HG03196 (cell line): Measurements from ENCODE around the gene DEDD.

Experiments used
- ATAC-seq: cut with Tn5 transposase; IDR thresholded peaks from one replicate; pipeline ENCODE4 v1.9.1; 2021; ENCODE audit not compliant: unreplicated experiment

The DEDD gene

DNA sequence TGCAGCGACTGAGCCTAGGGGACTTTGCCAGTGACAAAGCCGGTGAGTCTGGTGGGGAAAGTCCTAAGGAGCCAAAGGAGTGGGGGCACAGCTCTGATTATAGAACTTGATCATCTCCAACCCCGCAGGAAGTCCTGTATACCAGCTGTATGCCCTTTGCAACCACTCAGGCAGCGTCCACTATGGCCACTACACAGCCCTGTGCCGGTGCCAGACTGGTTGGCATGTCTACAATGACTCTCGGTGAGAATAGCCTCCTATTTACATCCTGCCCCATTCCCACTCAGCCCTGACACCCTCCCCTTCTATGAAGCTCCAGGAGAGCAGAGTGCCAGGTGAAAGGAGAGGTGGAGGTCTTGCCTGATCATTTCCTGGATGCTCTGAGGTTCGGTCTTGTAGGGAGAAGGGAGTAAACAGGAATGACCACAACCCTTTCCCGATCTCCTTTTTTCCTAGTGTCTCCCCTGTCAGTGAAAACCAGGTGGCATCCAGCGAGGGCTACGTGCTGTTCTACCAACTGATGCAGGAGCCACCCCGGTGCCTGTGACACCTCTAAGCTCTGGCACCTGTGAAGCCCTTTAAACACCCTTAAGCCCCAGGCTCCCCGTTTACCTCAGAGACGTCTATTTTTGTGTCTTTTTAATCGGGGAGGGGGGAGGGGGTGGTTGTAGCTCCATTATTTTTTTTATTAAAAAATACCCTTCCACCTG, 32.6 kb upstream of the DEDD start:
- no peak for ATAC-seq

DNA sequence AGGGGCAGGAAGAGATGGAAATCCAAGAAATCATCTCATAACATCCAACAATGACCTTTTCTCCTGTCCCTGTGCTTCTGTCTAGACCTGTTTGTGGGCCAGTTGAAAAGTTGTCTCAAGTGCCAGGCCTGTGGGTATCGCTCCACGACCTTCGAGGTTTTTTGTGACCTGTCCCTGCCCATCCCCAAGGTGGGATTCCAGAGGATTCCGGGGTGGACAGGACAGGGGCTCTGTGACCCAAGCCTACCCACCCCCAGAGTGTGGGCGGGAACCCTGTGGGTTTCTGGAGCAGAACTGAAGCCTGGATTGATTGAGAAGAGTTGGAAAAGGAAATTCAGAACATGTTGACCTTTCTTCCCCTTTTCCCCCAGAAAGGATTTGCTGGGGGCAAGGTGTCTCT, 31.3 kb upstream of the DEDD start:
- no peak for ATAC-seq

DNA sequence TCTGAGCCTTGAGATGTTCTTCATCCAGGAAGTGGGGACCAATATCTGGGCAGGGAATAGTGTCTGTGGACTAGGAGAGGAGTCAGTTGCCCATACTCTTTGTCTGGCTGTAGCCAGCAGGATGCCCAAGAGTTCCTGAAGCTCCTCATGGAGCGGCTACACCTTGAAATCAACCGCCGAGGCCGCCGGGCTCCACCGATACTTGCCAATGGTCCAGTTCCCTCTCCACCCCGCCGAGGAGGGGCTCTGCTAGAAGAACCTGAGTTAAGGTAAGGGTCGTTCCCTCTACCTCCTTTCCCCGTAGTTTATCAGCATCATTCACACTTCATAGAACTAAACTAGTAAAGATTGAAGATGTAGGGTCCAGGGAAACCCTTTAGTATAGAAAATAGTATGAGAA, 30.3 kb upstream of the DEDD start:
- no peak for ATAC-seq

DNA sequence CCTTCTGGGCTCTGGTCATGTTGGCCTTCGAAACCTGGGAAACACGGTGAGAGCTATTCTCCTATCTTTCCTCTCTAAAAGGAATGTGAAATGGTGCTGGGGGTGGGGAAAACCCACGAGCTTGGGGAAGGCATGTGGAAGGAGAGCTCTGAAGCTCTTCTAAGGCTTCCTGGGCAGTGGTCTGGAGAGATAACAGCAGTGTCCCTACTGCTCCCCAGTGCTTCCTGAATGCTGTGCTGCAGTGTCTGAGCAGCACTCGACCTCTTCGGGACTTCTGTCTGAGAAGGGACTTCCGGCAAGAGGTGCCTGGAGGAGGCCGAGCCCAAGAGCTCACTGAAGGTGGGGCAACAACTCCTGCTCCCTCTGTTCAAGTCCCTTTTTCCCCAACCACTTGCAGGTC, 29.6 kb upstream of the DEDD start:
- ATAC-seq, result no peak

DNA sequence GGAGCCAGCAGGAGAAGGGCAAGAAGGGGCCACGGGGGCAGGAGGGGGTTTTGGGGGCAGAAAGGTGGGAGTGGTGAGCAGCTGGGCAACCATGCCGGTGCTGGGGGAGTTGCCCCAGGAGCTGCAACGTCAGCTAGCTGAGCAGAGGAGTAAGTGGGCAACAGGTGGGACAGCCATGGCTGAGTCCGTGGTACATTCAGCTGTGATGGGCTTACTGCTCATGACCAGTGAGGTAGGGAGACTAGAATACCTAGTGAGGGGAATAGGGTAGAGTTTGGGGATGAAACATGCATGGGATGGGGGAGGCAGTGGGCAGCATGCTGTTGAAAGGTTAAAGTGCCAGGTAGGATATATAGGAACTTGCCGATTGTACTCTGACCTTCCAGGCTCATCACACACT, 29.2 kb upstream of the DEDD start:
- no peak for ATAC-seq

DNA sequence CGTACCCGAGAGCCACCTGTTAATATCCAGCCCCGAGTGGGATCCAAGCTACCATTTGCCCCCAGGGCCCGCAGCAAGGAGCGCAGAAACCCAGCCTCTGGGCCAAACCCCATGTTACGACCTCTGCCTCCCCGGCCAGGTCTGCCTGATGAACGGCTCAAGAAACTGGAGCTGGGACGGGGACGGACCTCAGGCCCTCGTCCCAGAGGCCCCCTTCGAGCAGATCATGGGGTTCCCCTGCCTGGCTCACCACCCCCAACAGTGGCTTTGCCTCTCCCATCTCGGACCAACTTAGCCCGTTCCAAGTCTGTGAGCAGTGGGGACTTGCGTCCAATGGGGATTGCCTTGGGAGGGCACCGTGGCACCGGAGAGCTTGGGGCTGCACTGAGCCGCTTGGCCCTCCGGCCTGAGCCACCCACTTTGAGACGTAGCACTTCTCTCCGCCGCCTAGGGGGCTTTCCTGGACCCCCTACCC, 28.2 kb upstream of the DEDD start:
- ATAC-seq, result no peak

DNA sequence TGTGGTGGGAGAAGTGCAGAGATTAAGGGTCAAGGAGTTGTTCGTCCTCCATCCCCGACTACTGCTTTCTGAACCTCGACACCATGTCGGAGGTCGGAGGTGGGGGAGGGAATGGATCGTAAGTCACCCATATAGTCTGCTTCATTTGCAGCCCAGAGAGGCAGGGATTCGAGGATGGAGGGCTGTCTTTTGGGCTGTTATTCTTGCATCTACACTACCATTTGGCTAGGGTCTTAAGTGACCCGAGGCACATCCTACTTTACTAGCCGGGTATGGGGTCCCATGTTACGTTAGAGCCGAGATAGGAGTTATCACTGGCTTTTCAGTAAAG, 27.4 kb upstream of the DEDD start:
- ATAC-seq, result no peak

DNA sequence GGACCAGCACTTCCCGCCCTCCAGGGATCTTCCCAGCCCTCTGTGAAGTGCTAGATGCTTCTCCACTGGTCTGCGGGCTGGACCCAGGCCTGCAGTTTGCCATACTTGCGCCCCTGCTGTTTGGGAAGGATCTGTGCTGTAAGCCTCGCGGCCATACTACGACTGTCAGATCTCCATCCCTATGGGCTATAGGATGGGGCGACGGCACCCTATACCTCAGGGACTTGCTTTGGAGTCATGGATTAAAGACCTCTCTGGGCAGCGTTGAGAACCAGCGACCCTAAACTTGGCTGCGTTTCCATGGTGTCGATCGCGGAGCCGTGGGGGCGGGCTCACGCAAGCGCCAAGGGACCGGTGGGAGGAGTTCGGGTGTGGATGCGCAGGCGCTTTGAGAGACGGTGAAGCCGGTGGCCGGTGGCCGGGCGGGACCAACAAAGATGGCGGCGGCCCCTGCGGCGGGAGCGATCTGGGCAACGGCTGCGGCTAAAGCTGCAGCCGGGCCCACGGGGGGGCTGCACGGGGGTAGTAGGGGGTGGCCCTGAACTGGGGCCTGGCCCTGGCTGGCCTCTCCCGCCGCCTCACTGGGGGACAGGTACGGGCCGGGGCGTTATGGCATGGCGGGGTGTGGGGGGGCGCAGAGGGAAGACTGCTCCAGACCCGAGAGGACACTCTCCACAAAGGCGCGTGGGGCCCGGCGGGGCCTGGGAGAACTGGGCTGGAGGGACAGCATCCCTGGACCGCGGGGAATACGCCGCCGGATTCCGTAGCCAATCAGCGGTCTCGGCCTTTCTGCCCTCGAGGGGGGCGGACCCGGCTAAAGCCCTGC, 26.8 kb upstream of the DEDD start, which contains the start of gene USP21:
USP21 (plus strand) TSS at position 414 of the 826 bp plus-strand sequence. CDS start 1,141 bp downstream, outside the sequence.
- ATAC-seq, result peak; percentile 57

DNA sequence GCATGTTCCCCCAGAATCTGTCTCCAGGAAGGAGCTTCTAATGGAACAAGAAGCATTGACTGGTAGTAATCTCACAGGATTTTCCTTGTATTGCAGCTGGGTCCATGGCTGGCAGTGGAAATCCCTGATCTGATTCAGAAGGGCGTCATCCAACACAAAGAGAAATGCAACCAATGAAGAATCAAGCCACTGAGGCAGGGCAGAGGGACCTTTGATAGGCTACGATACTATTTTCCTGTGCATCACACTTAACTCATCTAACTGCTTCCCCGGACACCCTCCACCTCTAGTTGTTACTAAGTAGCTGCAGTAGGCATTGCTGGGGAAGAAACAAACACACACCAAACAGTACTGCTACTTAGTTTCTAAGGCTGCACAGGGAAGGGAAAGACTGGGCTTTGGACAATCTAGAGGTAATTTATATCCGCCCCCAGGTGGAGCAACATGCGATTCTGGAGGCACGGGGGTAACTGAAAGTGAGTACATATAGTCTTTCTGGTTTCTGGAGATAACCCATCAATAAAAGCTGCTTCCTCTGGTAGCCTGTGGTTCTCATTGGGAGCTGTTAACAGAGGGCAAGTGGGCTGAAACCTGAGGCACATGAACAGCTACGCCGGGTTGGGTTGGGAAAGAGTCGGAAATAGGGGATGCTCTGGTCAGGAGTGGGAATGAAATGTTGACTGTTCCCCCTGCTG, 26.0 kb upstream of the DEDD start:
- peak; percentile 3 for ATAC-seq

DNA sequence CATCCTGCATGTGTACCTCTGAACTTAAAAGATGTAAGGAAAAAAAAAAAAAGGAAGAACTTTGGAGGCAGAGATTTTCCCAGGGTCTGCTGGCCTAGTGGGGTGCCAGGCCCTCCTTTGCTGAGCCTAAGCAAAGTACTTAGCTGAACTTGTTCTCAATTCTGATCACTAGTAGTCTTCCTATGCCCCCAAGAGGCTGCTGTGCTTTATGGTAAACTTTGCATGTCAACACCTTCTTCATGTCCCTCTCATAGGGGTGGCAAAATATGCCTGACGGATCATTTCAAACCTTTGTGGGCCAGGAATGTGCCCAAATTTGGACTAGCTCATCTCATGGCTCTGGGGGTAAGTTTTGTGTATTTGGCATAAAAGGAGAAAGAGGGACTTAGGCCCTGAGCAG, 25.4 kb upstream of the DEDD start:
- no peak for ATAC-seq

DNA sequence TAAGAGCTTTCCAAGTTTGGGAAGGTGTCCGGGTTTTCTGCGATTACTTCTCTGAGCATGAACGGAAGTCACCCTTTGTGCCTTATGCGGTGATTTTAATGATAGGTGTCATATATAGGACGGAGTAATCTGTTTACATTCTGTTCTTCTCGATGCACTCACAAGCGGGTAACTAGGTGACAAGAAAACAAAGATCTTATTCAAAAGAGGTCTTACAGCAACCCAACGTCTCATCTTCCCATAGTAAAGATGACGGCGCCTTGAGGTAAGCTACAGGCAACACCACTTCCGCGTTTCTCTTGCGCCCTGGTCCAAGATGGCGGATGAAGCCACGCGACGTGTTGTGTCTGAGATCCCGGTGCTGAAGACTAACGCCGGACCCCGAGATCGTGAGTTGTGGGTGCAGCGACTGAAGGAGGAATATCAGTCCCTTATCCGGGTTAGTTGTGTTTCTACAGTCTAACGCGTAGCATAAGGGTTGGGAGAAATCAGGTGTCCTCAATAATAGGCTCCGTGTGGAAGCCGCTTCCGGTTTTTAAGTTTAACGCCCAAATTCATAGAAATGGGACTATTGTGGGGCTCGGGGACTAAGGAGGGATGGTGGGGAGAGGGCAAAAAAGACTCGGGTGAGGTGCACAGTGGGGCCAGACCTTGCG, 21.3 kb upstream of the DEDD start, which contains the start of gene UFC1:
UFC1 (plus strand) TSS at position 297 of the 656 bp plus-strand sequence; CDS start at position 317, 20 bp downstream.
- ATAC-seq, result peak; percentile 75

DNA sequence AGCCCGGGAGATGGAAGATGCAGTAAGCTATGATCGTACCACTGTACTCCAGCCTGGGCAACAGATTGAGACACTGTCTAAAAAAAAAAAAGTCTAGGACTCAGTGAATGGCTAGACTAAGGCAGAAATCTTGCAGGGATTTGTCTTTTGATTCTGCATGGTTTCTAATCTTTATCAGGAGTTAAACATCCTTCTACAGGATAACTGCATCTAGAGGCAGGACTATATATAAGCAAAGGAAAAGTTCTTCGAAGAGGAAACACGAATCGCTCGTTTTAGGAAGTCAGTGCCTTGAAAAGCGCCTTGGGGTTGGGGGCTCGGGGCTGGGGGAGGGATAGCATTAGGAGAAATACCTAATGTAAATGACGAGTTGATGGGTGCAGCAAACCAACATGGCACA, 20.7 kb upstream of the DEDD start:
- no peak for ATAC-seq

DNA sequence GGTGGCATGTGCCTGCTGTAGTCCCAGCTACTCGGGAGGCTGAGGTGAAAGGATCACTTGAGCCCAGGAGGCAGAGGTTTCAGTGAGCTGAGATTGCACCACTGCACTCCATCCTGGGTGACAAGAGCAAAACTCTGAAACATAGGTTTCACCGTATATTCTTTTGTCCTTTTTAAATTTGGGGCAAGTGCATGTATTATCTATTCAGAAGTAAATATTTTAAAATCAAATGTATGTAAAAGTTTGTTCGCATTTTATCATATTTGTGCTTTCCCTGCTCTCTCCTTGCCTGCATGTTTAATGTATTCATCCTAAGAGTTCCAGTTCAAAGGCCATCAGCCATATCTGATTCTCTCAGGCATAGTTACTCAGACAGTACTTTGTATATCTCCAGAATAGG, 13.4 kb upstream of the DEDD start:
- ATAC-seq, result no peak

DNA sequence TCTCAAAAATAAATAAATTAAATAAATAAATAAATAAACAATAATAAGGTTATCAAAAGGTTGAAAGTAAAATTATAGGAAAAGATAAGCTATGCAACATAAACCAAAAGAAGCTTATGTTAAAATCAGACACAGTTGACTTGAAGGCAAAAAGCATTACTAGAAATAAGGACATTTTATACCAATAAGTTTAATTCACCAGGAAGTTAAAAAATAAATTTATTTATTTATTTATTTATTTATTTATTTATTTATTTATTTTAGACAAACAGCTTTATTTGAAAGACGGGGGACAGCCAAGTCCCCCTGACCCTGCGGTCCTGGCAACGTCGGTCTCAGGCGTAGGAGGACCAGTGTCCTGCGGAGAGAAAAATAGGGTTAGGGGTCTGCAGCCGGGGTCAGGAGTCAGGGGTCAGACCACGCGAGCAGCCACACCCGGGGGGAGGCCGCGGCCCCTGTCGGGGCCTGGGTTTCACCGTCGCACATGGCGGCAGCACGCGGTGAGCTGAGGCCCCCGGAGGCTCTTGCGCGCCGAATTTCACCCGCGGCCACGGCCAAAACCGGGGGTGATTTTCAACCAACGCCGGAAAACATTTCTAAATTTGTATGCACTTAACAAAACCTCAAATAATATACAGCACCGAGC, 8.4 kb upstream of the DEDD start:
- ATAC-seq, result no peak

DNA sequence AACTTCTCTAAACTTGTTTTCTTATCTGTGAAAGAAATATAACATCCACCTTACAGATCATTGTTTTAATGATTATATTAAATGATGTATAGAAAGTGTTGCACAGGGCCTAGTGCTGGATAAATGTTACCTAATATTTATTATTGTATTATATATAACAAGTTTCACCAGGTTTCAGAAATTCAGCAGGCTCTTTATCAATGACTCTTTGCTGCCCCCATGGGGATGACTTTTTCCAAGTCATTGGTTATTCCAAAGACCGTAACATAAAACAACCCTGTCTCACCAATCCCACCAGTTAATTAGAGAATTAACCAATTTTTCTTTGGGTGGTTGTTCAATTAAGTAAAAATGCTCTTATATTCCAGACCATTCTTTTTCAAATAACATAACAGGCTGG, 7.3 kb upstream of the DEDD start:
- ATAC-seq, result no peak

DNA sequence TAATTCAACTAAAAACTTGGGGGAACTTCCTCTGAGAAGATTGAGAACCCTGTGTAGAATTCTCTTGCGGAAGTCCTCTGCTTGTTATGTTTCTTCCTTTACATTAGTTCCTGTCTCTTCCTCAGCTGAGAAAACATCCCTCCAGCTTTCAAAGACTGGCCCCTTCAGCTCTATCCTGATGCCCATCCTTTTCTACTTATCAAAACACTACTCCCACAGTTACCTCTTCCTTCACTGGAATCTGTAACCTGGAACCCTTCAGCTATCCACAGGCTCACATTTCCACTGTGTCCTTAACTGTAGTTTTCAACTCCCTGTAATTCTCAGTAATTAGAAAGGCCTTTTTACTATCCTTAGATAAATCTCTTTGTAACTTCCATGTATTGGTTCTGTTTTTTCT, 6.0 kb upstream of the DEDD start:
- no peak for ATAC-seq

DNA sequence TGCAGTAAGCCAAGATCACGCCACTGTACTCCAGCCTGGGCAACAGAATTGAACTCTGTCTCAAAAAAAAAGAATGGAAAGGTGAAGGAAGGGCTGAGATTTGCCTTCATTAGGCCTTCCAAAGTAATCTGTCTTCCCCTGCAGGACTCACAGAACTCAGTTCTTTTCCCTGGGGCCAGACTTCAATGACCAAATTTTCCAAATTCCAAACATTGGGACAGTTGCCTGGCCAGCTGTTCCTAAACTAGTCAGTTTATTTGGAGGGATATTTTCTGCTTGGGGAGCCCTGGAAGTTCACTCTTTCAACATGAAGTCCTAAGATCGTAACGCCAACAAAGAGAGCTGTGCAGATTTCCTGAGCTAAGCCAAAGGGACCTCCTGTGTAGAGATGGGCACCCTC, 5.4 kb upstream of the DEDD start:
- ATAC-seq, result no peak

DNA sequence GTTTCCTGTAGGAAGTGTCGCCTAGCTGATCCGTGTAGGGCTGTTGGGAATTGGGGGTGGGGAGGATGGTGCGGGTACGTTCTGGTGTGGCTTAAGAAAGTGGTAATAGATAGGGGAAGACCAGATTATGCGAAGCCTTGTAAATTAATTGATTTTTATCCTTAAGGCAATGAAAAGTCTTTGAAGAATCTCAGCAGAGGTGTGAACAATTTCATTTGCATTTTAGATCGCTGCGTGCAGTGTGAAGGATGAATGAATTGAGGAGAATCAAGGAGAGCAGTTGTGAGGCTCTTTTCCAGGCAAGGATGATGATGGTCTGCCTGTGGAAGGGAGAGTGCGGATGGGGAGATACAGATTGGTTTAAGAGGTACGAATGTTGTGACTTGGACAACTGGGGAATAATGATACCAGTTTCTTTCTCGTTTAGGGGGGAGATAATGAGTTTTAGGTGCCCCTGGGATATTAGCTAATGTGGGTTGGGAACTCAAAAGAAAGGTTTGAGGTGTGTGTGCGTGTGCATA, 813 bp upstream of the DEDD start:
- peak; percentile 21 for ATAC-seq

DNA sequence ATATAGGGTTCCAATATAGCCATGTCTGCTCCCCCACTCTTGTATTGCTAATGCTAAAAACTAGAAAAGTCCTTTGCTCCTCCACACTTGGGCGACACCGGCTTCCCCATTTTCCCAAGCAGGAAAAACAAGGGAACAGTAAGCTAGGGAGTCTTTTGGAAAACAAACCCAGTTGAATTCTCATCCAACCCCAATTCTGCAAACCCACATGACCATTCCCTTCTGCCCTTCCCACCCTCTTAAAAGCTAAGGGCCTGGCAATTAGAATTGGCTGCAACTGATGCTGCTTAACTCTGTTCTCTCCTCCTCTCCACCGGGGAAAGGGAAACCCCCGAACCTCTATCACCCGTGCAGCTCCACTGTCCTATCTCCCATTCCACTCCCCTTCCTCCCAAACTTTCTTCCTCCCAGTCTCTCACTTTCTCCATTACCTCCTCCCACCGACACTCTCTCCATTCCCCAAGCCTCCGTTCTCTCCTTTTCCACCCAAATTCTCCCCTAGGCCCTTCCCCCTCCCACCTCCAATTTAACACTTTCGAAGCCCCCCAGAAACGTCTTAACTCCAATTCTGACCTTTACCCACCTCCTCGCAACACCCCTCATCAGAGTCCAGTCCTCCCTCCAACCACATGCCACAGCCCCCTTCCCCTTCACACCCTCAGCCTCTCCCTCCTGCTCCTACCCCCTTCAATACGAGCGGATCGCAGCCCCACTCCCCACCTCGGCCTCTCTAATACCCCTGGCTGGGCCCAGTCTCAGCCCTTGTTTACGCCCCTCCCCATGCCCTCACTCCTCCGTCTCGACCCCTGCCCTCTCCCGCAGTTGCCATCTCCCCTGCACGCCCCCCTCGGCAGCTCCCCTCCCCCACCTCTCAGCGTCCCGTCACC, 701 bp downstream of the DEDD start:
- ATAC-seq, result peak; percentile 5
